22Rv1 (cell line): ENCODE data around the gene RXFP1.

Source experiments
- H3K27ac ChIP-seq: fragments of 450-650 bp; 2 replicates; pipeline ENCODE4 v1.5.1; 2017
- CTCF ChIP-seq: fragments of 450-650 bp; IDR thresholded peaks from 2 replicates; pipeline ENCODE4 v1.5.1; 2017; ENCODE audit warnings: mild to moderate bottlenecking
- ZFX ChIP-seq: fragments of 450-650 bp; IDR thresholded peaks from 2 replicates; pipeline ENCODE4 v1.6.1; 2017; ENCODE audit warnings: antibody characterized with exemption, borderline replicate concordance

Gene RXFP1

GRCh38 chr4:158624889-158625478, 103.3 kb downstream of the RXFP1 start:
- no peak overlapping the region for H3K27ac ChIP-seq
- TF ChIP-seq ZFX (no peak), CTCF (peak; percentile 83)

- no peak for TF ChIP-seq CTCF
- TF ChIP-seq ZFX = no peak
- H3K27ac ChIP-seq = no peak overlapping the region
Measured at GRCh38 chr4:158625544-158625943, 103.9 kb downstream of the RXFP1 start.

GRCh38 chr4:158630893-158631292, 109.2 kb downstream of the RXFP1 start:
- H3K27ac ChIP-seq = no peak overlapping the region
- no peak for TF ChIP-seq ZFX
- no peak for TF ChIP-seq CTCF

GRCh38 chr4:158636619-158637018, 114.9 kb downstream of the RXFP1 start:
- TF ChIP-seq CTCF (no peak), ZFX (no peak)
- H3K27ac ChIP-seq = no peak overlapping the region

GRCh38 chr4:158644356-158644755, 122.7 kb downstream of the RXFP1 start:
- no peak for TF ChIP-seq ZFX
- no peak overlapping the region for H3K27ac ChIP-seq

- TF ChIP-seq ZFX (no peak), CTCF (no peak)
Measured at GRCh38 chr4:158644760-158645159, 123.1 kb downstream of the RXFP1 start.

GRCh38 chr4:158649111-158649680, 127.5 kb downstream of the RXFP1 start:
- no peak overlapping the region for H3K27ac ChIP-seq
- TF ChIP-seq CTCF (no peak), ZFX (no peak)

More at GRCh38 chr4:158644760-158645159, 123.1 kb downstream of the RXFP1 start:
- H3K27ac ChIP-seq = no peak overlapping the region

- TF ChIP-seq ZFX (no peak), CTCF (no peak)
- H3K27ac ChIP-seq = no peak overlapping the region
Measured at GRCh38 chr4:158652920-158653319, 131.2 kb downstream of the RXFP1 start.
